Right lobe of liver (tissue), 6 donors: Measurements from ENCODE around the gene MRPL57. TPM values are rescaled to one million over a fixed set of nuclear protein-coding genes. Genes with fewer than 3 reads are reported as not detected.

Experiments used
- ATAC-seq, 4 donors: fragments of 200-7000 bp; cut with Tn5 transposase; one replicate each; pipeline ENCODE4 v1.9.1; 2020; ENCODE audit warnings: mild to moderate bottlenecking in 4 of 4, moderate library complexity in 4 of 4
- DNase-seq, 3 donors: peaks; one replicate each; pipeline ENCODE4 v3.0.0-alpha.2; 2020
- H3K27ac ChIP-seq, 3 donors: fragments of 200-600 bp; one replicate each; pipeline ENCODE4 v1.8.0; 2022
- H3K27me3 ChIP-seq, 2 donors: fragments of 200-600 bp; one replicate each; pipeline ENCODE4 v1.8.0; 2022
- H3K36me3 ChIP-seq, 4 donors: fragments of 200-600 bp; sonication (generic) in 1 of 4; one replicate each; pipeline versions ENCODE4 v1.5.1 to v1.8.0; 2017 to 2022; ENCODE audit warnings: control low read depth in 1 of 4
- H3K4me1 ChIP-seq, 4 donors: fragments of 200-600 bp; sonication (generic) in 1 of 4; one replicate each; pipeline versions ENCODE4 v1.5.1 to v1.8.0; 2017 to 2022; ENCODE audit warnings: control low read depth in 1 of 4
- H3K4me3 ChIP-seq, 3 donors: fragments of 200-600 bp; one replicate each; pipeline ENCODE4 v1.8.0; 2022
- H3K9me3 ChIP-seq, 4 donors: fragments of 200-600 bp; sonication (generic) in 1 of 4; one replicate each; pipeline versions ENCODE4 v1.5.1 to v1.8.0; 2017 to 2022; ENCODE audit warnings: control low read depth in 1 of 4
- CTCF ChIP-seq, 4 donors: fragments of 200-600 bp in 3 of 4; fragments of 450-650 bp in 1 of 4; IDR thresholded peaks; one replicate each; pipeline versions ENCODE4 v1.5.1 to v1.8.0; 2016 to 2022; ENCODE audit warnings: antibody characterized with exemption in 4 of 4, mild to moderate bottlenecking in 2 of 4
- POLR2A ChIP-seq: fragments of 450-650 bp; IDR thresholded peaks from one replicate; pipeline ENCODE4 v1.6.1; 2017; ENCODE audit warnings: antibody characterized with exemption, mild to moderate bottlenecking
- WGBS: methylation state at CpG from one replicate; pipeline ENCODE4 v1.1.6; 2018; ENCODE audit warnings: low coverage, low lambda C conversion rate; ENCODE audit not compliant: insufficient coverage; ENCODE audit errors: missing lambda C conversion rate; 5-methylcytosine and 5-hydroxymethylcytosine counted together
- intact Hi-C, 2 donors: fragments of 100-400 bp; cut with DNase I; formaldehyde crosslinking; loops; one replicate each; pipeline versions ENCODE4 v1.11.2 to v1.14.1; 2022
- total RNA-seq, 6 experiments: library from RNA; depleted of rRNA in 2 of 6; stranded (reverse); fragments of >200 nt in 2 of 6; fragmentation: NEBNext Ultra II Directional in 3 of 6; extraction: Animal tissue kit (Norgen Biotek cat#: 25700) in 3 of 6; gene quantifications; one replicate each; pipeline versions ENCODE4 v1.1.0 to v1.2.4, GENCODE V29; 2016 to 2023
- donor health status: DM: no; HTN: yes; CAD: no.
- donor health status: DM: no; HTN: no; CAD: no.
- donor health status: DM: no; HTN: no; CAD: no.
- donor health status: DM: no; HTN: yes; CAD: no.
- donor health status: DM: no; HTN: yes; CAD: no.

MRPL57 gene
- total RNA-seq, 6 experiments from 2014 or later: 10.6 to 38.7 (median 13.6) TPM

- intact Hi-C loops: no loop called here
Measured at GRCh38 chr13:21147827-21148226, 28.6 kb upstream of the MRPL57 start.

GRCh38 chr13:21148557-21149258 lies 27.8 kb upstream of the MRPL57 start:
- Histone ChIP-seq H3K9me3 (no peaks in the 10 kb centered on the region), H3K4me3 (no peak overlapping the region), H3K27ac (no peak overlapping the region), H3K4me1 (no peaks in the 10 kb centered on the region), H3K36me3 (peaks cover 0 to 34% (median 8%) of the 10 kb centered on the region in 4 donors), H3K27me3 (no peaks in the 10 kb centered on the region)
- TF ChIP-seq CTCF (IDR thresholded peaks at IDR 0.05) (no peak), POLR2A (no peak)
- 76% methylated on average over 5 of the region's 5 CpGs for WGBS
- intact Hi-C loops: no loop called here
- no peak for ATAC-seq
- no peak for DNase-seq

More at GRCh38 chr13:21147827-21148226, 28.6 kb upstream of the MRPL57 start:
- ATAC-seq (no peak), DNase-seq (no peak)
- Histone ChIP-seq H3K9me3 (no peaks in the 10 kb centered on the region), H3K36me3 (peaks cover 0 to 41% (median 8%) of the 10 kb centered on the region in 4 donors), H3K27ac (no peak overlapping the region), H3K27me3 (no peaks in the 10 kb centered on the region), H3K4me1 (no peaks in the 10 kb centered on the region), H3K4me3 (no peak overlapping the region)
- TF ChIP-seq POLR2A (no peak), CTCF (IDR thresholded peaks at IDR 0.05) (no peak)
- WGBS: 77% methylated on average over 4 of the region's 4 CpGs

- no peak overlapping the region for H3K4me3 ChIP-seq
- no peak for ATAC-seq
- no peak for TF ChIP-seq POLR2A
- no peak for TF ChIP-seq CTCF (IDR thresholded peaks at IDR 0.05)
- no peaks in the 10 kb centered on the region for H3K4me1 ChIP-seq
- 56% methylated on average over 1 of the region's 1 CpG for WGBS
- H3K9me3 ChIP-seq: no peaks in the 10 kb centered on the region
- H3K27me3 ChIP-seq: no peaks in the 10 kb centered on the region
- intact Hi-C loops: no loop called here
- no peak overlapping the region for H3K27ac ChIP-seq
- H3K36me3 ChIP-seq: peaks cover 0 to 30% (median 8%) of the 10 kb centered on the region in 4 donors
- no peak for DNase-seq
Measured at GRCh38 chr13:21149568-21149967, 26.9 kb upstream of the MRPL57 start.

GRCh38 chr13:21150013-21150412 lies 26.4 kb upstream of the MRPL57 start:
- 79% methylated on average over 1 of the region's 1 CpG for WGBS
- H3K27ac ChIP-seq: no peak overlapping the region
- DNase-seq: no peak
- H3K27me3 ChIP-seq: no peaks in the 10 kb centered on the region
- TF ChIP-seq CTCF (IDR thresholded peaks at IDR 0.05): no peak
- TF ChIP-seq POLR2A: no peak
- no peaks in the 10 kb centered on the region for H3K9me3 ChIP-seq
- H3K36me3 ChIP-seq: peaks cover 0 to 26% (median 8%) of the 10 kb centered on the region in 4 donors
- no peak for ATAC-seq
- intact Hi-C loops: no loop called here
- H3K4me1 ChIP-seq: no peaks in the 10 kb centered on the region
- H3K4me3 ChIP-seq: no peak overlapping the region
